ENCODE measurements around the gene TOR1AIP2. TPM values are rescaled to one million over a fixed set of nuclear protein-coding genes. Genes with fewer than 3 reads are reported as not detected.

Gene TOR1AIP2
- polyA plus RNA-seq, 1 of the 3 experiments (the other 2 are of a cell fraction) = 12.7 TPM

DNA sequence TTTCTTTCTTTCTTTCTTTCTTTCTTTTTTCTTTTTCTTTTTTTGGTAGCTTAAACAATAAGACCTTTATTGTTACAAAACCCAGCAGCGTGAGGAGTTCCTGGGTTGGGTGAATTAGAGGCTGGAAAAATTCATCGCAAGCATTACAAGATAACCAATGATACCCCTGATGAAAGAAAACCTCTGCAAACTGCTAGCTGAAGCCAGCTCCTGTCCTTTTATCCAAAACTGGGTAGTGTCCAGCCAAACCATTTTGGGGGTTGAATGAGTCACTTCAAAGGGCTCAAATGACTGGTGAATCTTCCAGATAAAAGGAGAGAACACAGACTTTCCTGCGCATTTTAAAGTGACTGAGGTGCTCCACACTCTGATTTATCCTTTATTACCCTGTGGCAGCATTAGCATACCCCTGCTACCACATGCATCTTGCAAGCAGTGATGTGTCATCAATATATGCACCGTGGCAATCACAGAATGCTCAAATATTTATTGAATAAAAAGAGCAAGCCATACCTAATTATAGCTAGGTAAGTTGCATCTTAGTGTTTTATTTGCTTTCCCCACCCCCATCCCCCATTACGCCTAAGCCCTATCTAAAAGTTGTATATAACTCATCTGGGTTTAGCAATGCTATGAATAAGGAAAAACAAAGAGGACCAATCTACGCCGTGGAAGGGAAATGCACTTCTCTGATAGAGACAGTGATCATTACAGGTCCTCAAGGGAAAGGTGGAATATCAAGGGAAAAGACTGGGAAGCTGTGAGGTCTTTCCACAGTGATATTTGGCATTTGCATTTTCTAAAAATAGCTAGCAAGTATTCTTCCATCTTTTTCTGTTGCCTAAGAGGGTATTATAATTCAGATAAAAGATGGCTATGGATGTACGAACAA is 44.6 kb upstream of the TOR1AIP2 start:
- WGBS (ENCODE audit: low lambda C conversion rate) = 94% methylated on average over 8 of the region's 8 CpGs
- CTCF ChIA-PET = interaction anchor here (0.7 to 2.0 kb wide), 4 partner anchors 39 to 258 kb away, joined by 3 to 5 read pairs (median 3); no protein-coding TSS in a partner anchor
- no peak overlapping the region for H3K4me2 ChIP-seq

DNA sequence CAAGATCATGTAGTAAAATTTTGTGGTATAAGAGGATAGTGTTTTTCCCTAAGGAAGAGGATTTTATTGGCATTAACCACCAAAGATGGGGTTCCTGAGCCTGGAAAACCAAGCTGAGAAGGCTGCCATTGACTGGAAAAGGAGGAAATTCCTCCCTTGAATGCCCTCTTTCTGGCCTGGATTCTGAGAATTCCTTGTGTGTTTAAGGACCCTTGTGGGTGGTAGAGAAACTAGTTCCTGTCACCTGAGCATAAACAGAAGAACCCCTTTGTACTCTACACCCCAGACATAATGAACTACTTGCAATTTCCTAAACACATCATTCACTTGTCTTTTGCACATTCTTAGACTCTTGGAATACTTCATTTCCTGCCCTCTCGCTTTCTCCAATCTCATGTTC is 43.9 kb upstream of the TOR1AIP2 start:
- DNase-seq = no peak
- Histone ChIP-seq H3K36me3 (replicated peaks in 1 of 2; ENCODE audit: control insufficient read depth in 1 of 2, insufficient read depth in 2 of 2, low read length in 1 of 2) (peaks cover 30 to 42% of the 10 kb centered on the region in 2 experiments), H3K4me3 (ENCODE audit: low read depth in 2 of 2, low read length in 1 of 2) (no peak overlapping the region), H3K9me2 (no peaks in the 10 kb centered on the region), H3K79me2 (ENCODE audit: insufficient read depth) (no peaks in the 10 kb centered on the region), H3K27me3 (ENCODE audit: insufficient read depth) (no peaks in the 10 kb centered on the region), H4K20me1 (ENCODE audit: insufficient read depth) (no peaks in the 10 kb centered on the region), H3K4me2 (no peak overlapping the region), H3K9me3 (no peaks in the 10 kb centered on the region; the same call in 1 of the 2 replicates), H2AFZ (ENCODE audit: low read depth) (no peak overlapping the region), H3F3A (replicated peaks; ENCODE audit: insufficient read depth) (peaks cover 5% of the 10 kb centered on the region), H3K9ac (no peak overlapping the region), H3K27ac (ENCODE audit: low read depth in 2 of 2, low read length in 1 of 2) (no peak overlapping the region), H3K4me1 (ENCODE audit: control insufficient read depth in 1 of 2, insufficient read depth in 2 of 2, low read depth in 1 of 2, low read length in 1 of 2) (no peaks in the 10 kb centered on the region; a peak in 2 of 4 replicates)
- CTCF ChIA-PET = interaction anchor here (1.3 to 2.0 kb wide), 2 partner anchors 11 to 54 kb away, joined by 5 read pairs; no protein-coding TSS in a partner anchor
- 96% methylated on average over 1 of the region's 1 CpG for WGBS (ENCODE audit: low lambda C conversion rate)
- TF ChIP-seq, protein P1, sequence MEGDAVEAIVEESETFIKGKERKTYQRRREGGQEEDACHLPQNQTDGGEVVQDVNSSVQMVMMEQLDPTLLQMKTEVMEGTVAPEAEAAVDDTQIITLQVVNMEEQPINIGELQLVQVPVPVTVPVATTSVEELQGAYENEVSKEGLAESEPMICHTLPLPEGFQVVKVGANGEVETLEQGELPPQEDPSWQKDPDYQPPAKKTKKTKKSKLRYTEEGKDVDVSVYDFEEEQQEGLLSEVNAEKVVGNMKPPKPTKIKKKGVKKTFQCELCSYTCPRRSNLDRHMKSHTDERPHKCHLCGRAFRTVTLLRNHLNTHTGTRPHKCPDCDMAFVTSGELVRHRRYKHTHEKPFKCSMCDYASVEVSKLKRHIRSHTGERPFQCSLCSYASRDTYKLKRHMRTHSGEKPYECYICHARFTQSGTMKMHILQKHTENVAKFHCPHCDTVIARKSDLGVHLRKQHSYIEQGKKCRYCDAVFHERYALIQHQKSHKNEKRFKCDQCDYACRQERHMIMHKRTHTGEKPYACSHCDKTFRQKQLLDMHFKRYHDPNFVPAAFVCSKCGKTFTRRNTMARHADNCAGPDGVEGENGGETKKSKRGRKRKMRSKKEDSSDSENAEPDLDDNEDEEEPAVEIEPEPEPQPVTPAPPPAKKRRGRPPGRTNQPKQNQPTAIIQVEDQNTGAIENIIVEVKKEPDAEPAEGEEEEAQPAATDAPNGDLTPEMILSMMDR (IDR thresholded peaks at IDR 0.05) = no peak
- POLR2A ChIA-PET = no interaction called here

More for the DNA sequence above, 44.6 kb upstream of the TOR1AIP2 start:
- no peak overlapping the region for H3K9ac ChIP-seq
- H3K36me3 ChIP-seq (replicated peaks in 1 of 2; ENCODE audit: control insufficient read depth in 1 of 2, insufficient read depth in 2 of 2, low read length in 1 of 2) = peaks cover 30 to 37% of the 10 kb centered on the region in 2 experiments
- no peaks in the 10 kb centered on the region; a peak in 2 of 4 replicates for H3K4me1 ChIP-seq (ENCODE audit: control insufficient read depth in 1 of 2, insufficient read depth in 2 of 2, low read depth in 1 of 2, low read length in 1 of 2)
- H2AFZ ChIP-seq (ENCODE audit: low read depth) = no peak overlapping the region
- H3K9me2 ChIP-seq = no peaks in the 10 kb centered on the region
- TF ChIP-seq, protein P2, sequence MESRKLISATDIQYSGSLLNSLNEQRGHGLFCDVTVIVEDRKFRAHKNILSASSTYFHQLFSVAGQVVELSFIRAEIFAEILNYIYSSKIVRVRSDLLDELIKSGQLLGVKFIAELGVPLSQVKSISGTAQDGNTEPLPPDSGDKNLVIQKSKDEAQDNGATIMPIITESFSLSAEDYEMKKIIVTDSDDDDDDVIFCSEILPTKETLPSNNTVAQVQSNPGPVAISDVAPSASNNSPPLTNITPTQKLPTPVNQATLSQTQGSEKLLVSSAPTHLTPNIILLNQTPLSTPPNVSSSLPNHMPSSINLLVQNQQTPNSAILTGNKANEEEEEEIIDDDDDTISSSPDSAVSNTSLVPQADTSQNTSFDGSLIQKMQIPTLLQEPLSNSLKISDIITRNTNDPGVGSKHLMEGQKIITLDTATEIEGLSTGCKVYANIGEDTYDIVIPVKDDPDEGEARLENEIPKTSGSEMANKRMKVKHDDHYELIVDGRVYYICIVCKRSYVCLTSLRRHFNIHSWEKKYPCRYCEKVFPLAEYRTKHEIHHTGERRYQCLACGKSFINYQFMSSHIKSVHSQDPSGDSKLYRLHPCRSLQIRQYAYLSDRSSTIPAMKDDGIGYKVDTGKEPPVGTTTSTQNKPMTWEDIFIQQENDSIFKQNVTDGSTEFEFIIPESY (IDR thresholded peaks at IDR 0.05; ENCODE audit: borderline replicate concordance, low read depth) = no peak
- TF ChIP-seq CHD2 (IDR thresholded peaks at IDR 0.05; ENCODE audit: low read length, partially characterized antibody) (no peak), GABPA (IDR thresholded peaks at IDR 0.05; ENCODE audit: low read depth) (no peak), NRF1 (IDR thresholded peaks at IDR 0.05; ENCODE audit: low read depth, low read length) (no peak), FOSL2 (IDR thresholded peaks at IDR 0.05; ENCODE audit: borderline replicate concordance, low read depth) (no peak), SMC3 (IDR thresholded peaks at IDR 0.05; ENCODE audit: low read depth, low read length) (no peak), EP300 (IDR thresholded peaks at IDR 0.05; ENCODE audit: borderline replicate concordance in 1 of 2, low read depth in 1 of 2, low read length in 1 of 2) (no peak)
- TF ChIP-seq, protein P3, sequence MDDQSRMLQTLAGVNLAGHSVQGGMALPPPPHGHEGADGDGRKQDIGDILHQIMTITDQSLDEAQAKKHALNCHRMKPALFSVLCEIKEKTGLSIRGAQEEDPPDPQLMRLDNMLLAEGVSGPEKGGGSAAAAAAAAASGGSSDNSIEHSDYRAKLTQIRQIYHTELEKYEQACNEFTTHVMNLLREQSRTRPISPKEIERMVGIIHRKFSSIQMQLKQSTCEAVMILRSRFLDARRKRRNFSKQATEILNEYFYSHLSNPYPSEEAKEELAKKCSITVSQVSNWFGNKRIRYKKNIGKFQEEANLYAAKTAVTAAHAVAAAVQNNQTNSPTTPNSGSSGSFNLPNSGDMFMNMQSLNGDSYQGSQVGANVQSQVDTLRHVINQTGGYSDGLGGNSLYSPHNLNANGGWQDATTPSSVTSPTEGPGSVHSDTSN (IDR thresholded peaks at IDR 0.05) = no peak
- DNase-seq = no peak
- no peaks in the 10 kb centered on the region for H3K9me3 ChIP-seq
- no peak overlapping the region for H3K27ac ChIP-seq (ENCODE audit: low read depth in 2 of 2, low read length in 1 of 2)
- no peaks in the 10 kb centered on the region for H3K27me3 ChIP-seq (ENCODE audit: insufficient read depth)
- H4K20me1 ChIP-seq (ENCODE audit: insufficient read depth) = no peaks in the 10 kb centered on the region
- H3F3A ChIP-seq (replicated peaks; ENCODE audit: insufficient read depth) = peaks cover 5% of the 10 kb centered on the region
- H3K4me3 ChIP-seq (ENCODE audit: low read depth in 2 of 2, low read length in 1 of 2) = no peak overlapping the region
- POLR2A ChIA-PET = no interaction called here
- H3K79me2 ChIP-seq (ENCODE audit: insufficient read depth) = no peaks in the 10 kb centered on the region

Measured in SK-N-SH (cell line).